NCI-H2107 treated with DMSO at 0.1 percent for 48 hours (cell line): ENCODE measurements around the gene FFAR3.
"Not testable (repeated sequence)": the region's sequence is repeated elsewhere in the genome, so short reads cannot be mapped to it uniquely, and the experiment has no call there.

Experiments used
- DNase-seq: peaks from one replicate; lab custom pipeline; 2025; ENCODE audit not compliant: unreplicated experiment; lab: John Stamatoyannopoulos, UW

Gene FFAR3

DNA sequence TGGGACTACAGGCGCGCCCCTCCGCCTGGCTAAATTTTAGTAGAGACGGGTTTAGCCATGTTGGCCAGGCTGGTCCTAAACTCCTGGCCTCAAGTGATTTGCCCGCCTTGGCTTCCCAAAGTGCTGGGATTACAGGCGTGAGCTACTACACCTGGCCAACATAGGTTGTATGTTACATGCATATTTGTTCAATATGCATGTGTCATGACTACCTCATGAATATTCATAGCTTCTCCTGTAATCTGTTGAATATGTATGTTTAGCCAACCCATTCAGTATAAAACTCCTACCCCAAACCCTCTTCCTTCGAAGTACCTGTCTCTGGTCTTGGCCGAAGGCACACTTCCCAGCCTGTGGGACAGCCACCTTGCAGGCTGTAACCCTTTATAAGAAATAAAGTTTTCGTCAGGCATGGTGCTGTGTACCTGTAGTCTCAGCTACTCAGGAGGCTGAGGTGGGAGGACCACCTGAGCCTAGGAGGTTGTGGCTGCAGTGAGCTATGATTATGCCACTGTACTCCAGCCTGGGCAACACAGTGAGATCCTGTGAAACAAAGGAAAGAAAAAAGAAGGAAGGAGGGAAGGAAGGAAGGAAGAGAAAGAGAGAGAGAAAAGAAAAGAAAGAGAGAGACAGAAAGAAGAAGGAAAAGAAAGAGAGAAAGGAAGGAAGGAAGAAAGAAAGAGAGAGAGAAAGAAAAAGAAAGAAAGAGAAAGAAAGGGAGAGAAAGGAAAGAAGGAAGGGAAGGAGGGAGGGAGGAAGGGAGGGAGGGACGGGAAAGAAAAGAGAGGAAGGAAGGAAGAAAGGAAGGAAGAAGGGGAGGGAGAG is 41.9 kb downstream of the FFAR3 start:
- no peak for DNase-seq

- DNase-seq = no peak
Observed at GRCh38 chr19:35400773-35401100, 42.5 kb downstream of the FFAR3 start.

DNA sequence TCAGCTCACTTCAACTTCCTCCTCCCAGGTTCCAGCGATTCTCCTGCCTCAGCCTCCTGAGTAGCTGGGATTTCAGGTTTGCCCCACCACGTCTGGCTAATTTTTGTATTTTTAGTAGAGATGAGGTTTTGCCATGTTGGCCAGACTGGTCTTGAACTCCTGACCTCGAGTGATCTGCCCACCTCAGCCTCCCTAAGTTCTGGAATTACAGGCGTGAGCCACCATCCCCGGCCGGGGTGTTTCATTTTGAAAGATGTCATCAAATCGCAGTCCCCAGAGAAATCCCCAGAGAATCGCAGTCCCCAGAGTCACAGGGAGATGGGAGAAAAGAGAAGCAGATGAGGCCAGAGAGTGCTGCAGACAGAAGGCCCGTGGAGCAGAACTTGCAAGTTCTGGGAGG is 43.2 kb downstream of the FFAR3 start:
- DNase-seq = not testable (repeated sequence)

GRCh38 chr19:35403116-35403760 is 45.0 kb downstream of the FFAR3 start:
- DNase-seq = no peak

GRCh38 chr19:35404879-35405622 is 46.8 kb downstream of the FFAR3 start:
- DNase-seq = no peak

- DNase-seq = no peak
Observed at GRCh38 chr19:35407619-35408018, 49.4 kb downstream of the FFAR3 start.

GRCh38 chr19:35408284-35409171 is 50.3 kb downstream of the FFAR3 start:
- DNase-seq = no peak

GRCh38 chr19:35409191-35409590 is 50.9 kb downstream of the FFAR3 start:
- DNase-seq = no peak
